ENCODE data around the gene TENM3. TPM values are rescaled to one million over a fixed set of nuclear protein-coding genes. Genes with fewer than 3 reads are reported as not detected.

Gene TENM3
- total RNA-seq, 1 experiment from 2014 or later = 0.87 TPM

DNA sequence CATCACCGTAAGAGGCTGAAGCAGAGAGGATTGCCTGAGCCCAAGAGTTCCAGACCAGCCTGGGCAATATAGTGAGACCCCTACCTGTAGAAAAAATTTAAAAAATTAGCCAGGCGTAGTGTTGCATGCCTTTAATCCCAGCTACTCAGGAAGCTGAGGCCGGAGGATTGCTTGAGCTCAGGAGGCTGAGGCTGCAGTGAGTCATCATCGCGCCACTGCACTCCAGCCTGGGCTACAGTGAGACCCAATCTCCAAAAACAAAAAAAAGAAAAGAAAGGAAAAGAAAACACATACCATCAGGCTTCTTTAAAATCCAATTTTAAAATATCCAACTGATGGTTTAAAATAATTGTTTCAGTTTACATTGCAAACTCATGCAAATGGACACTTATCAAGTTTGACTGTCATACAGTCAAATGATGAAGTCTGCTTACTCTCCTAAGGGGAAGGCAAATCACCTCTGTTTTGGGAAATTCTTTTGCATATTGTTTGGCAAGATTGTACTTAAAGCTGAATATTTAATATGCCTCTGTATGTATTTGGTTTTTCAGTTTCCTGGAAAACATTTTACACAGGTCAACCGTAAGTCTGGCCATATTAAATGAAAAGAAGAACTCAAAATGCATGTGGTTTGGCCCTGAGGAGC, 23.7 kb upstream of the TENM3 start:
- BruUV-seq (replicated peaks) = no TSS peak
- Histone ChIP-seq H4K20me1 (ENCODE audit: low read length) (no peaks in the 10 kb centered on the region), H3K4me1 (ENCODE audit: insufficient read depth, low read length) (no peaks in the 10 kb centered on the region), H3K4me3 (ENCODE audit: low read length) (no peak overlapping the region), H3K9me3 (ENCODE audit: low read length) (no peaks in the 10 kb centered on the region), H2AFZ (ENCODE audit: low read length) (no peak overlapping the region), H3K9ac (ENCODE audit: low read length) (no peak overlapping the region), H3K9me2 (replicated peaks; ENCODE audit: low read length) (no peaks in the 10 kb centered on the region), H3K27me3 (ENCODE audit: low read length) (no peaks in the 10 kb centered on the region), H3K79me2 (ENCODE audit: low read length) (no peaks in the 10 kb centered on the region), H3K36me3 (ENCODE audit: low read depth, low read length) (no peaks in the 10 kb centered on the region), H3K27ac (ENCODE audit: low read length) (no peak overlapping the region), H3F3A (ENCODE audit: low read length, unreplicated experiment) (no peaks in the 10 kb centered on the region), H3K4me2 (ENCODE audit: low read length) (no peak overlapping the region)
- TF ChIP-seq CTCF (conservative IDR thresholded peaks at IDR 0.05; ENCODE audit: low read depth, low read length) (no peak), EZH2 (IDR thresholded peaks at IDR 0.05; ENCODE audit: low read length, unreplicated experiment) (no peak), EZH2phosphoT487 (IDR thresholded peaks at IDR 0.05; ENCODE audit: borderline replicate concordance, low read length) (no peak)
- CTCF ChIA-PET = no interaction called here
- intact Hi-C loops (cut with micrococcal nuclease) = no loop called here
- POLR2A ChIA-PET (ENCODE audit: unreplicated experiment) = no interaction called here
- peak; percentile 2 for DNase-seq
- no peak for ATAC-seq

DNA sequence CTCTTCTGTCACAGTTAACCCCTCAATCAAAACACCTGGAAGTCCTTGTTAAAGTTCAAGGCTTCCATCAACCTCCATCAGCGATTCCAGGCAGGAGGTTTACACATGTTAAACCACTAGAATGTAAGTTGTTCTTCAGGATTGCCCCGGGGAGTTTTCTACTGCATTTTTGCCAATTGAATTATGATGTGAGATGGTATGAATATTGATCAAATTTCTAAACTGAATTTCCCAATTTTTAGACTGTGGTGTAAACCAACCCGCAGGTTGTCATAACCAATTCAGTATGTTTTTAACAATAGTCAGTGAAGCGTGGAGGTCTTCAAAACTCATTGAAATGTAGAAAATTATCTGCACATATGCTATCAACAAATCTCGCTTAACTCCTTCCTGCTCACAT, 21.2 kb upstream of the TENM3 start:
- CTCF ChIA-PET = no interaction called here
- no peaks in the 10 kb centered on the region for H3K4me1 ChIP-seq (ENCODE audit: insufficient read depth, low read length)

More for the DNA sequence above, 21.2 kb upstream of the TENM3 start:
- H3K9me2 ChIP-seq (replicated peaks; ENCODE audit: low read length) = no peaks in the 10 kb centered on the region
- H3K27ac ChIP-seq (ENCODE audit: low read length) = no peak overlapping the region
- H3K27me3 ChIP-seq (ENCODE audit: low read length) = no peaks in the 10 kb centered on the region
- no peaks in the 10 kb centered on the region for H3K36me3 ChIP-seq (ENCODE audit: low read depth, low read length)
- BruUV-seq (replicated peaks) = no TSS peak
- TF ChIP-seq EZH2 (IDR thresholded peaks at IDR 0.05; ENCODE audit: low read length, unreplicated experiment) = no peak
- TF ChIP-seq CTCF (conservative IDR thresholded peaks at IDR 0.05; ENCODE audit: low read depth, low read length) = no peak
- TF ChIP-seq EZH2phosphoT487 (IDR thresholded peaks at IDR 0.05; ENCODE audit: borderline replicate concordance, low read length) = no peak
- H4K20me1 ChIP-seq (ENCODE audit: low read length) = no peaks in the 10 kb centered on the region
- no peaks in the 10 kb centered on the region for H3K9me3 ChIP-seq (ENCODE audit: low read length)
- H3K79me2 ChIP-seq (ENCODE audit: low read length) = no peaks in the 10 kb centered on the region
- no peak overlapping the region for H3K4me2 ChIP-seq (ENCODE audit: low read length)
- no peak overlapping the region for H3K9ac ChIP-seq (ENCODE audit: low read length)
- no peak overlapping the region for H3K4me3 ChIP-seq (ENCODE audit: low read length)
- no peak for DNase-seq
- no peak for ATAC-seq
- POLR2A ChIA-PET (ENCODE audit: unreplicated experiment) = no interaction called here
- H2AFZ ChIP-seq (ENCODE audit: low read length) = no peak overlapping the region
- H3F3A ChIP-seq (ENCODE audit: low read length, unreplicated experiment) = no peaks in the 10 kb centered on the region
- intact Hi-C loops (cut with micrococcal nuclease) = no loop called here
